Measurements from ENCODE around the gene FAM241B. TPM values are rescaled to one million over a fixed set of nuclear protein-coding genes. Genes with fewer than 3 reads are reported as not detected.

FAM241B gene
- total and polyA plus RNA-seq, 10 donors, result 0.77 to 3.2 (median 1.8) TPM

- no peak overlapping the region for H3K4me3 ChIP-seq
- DNase-seq, result peak; percentile 64
- H3K36me3 ChIP-seq, result no peaks in the 10 kb centered on the region
- 87 to 96% (median 93%) methylated on average over 10 to 14 of the region's 14 CpGs for WGBS, 5 donors
- peaks cover 0 to 19% (median 14%) of the 10 kb centered on the region in 6 donors for H3K4me1 ChIP-seq
- intact Hi-C loops (cut with DNase I; ENCODE audit: low total_unique reads), result no loop called here
- peaks cover 0 to 22% (median 15%) of the 10 kb centered on the region in 7 donors for H3K27me3 ChIP-seq (replicated peaks in 1 of 7)
- no peak for TF ChIP-seq POLR2A (IDR thresholded peaks at IDR 0.05)
- no peak for TF ChIP-seq CTCF (IDR thresholded peaks at IDR 0.05 in 8 of 11, conservative IDR thresholded peaks at IDR 0.05 in 3 of 11)
- TF ChIP-seq POLR2AphosphoS5 (IDR thresholded peaks at IDR 0.05), result no peak
- H3K9me3 ChIP-seq, result no peaks in the 10 kb centered on the region
- H3K27ac ChIP-seq, result no peak overlapping the region
These were observed 3.9 kb downstream of the FAM241B start for GRCh38 chr10:69633673-69634635.

GRCh38 chr10:69634759-69635425 is 4.8 kb downstream of the FAM241B start:
- TF ChIP-seq POLR2AphosphoS5 (IDR thresholded peaks at IDR 0.05) (no peak), CTCF (IDR thresholded peaks at IDR 0.05 in 8 of 11, conservative IDR thresholded peaks at IDR 0.05 in 3 of 11) (no peak), POLR2A (IDR thresholded peaks at IDR 0.05) (no peak)
- no peak overlapping the region for H3K4me3 ChIP-seq
- H3K36me3 ChIP-seq, result no peaks in the 10 kb centered on the region
- intact Hi-C loops (cut with DNase I; ENCODE audit: low total_unique reads), result no loop called here
- no peak overlapping the region for H3K27ac ChIP-seq
- 83 to 94% (median 89%) methylated on average over 5 to 9 of the region's 9 CpGs for WGBS, 5 donors
- H3K4me1 ChIP-seq, result peaks cover 0 to 14% (median 11%) of the 10 kb centered on the region in 6 donors
- H3K9me3 ChIP-seq, result no peaks in the 10 kb centered on the region
- H3K27me3 ChIP-seq (replicated peaks in 1 of 7), result peaks cover 0 to 18% (median 8%) of the 10 kb centered on the region in 7 donors
- DNase-seq, result peak; percentile 57

- Histone ChIP-seq H3K27ac (no peak overlapping the region), H3K27me3 (replicated peaks in 1 of 7) (peaks cover 0 to 18% (median under 1%) of the 10 kb centered on the region in 7 donors), H3K36me3 (no peaks in the 10 kb centered on the region), H3K4me1 (peaks cover 0 to 7% (median 3%) of the 10 kb centered on the region in 6 donors), H3K4me3 (no peak overlapping the region), H3K9me3 (no peaks in the 10 kb centered on the region)
- intact Hi-C loops (cut with DNase I; ENCODE audit: low total_unique reads), result no loop called here
- peak; percentile 65 for DNase-seq
- TF ChIP-seq CTCF (IDR thresholded peaks at IDR 0.05 in 8 of 11, conservative IDR thresholded peaks at IDR 0.05 in 3 of 11) (no peak), POLR2AphosphoS5 (IDR thresholded peaks at IDR 0.05) (no peak), POLR2A (IDR thresholded peaks at IDR 0.05) (no peak)
- WGBS, 5 donors, result 69 to 83% (median 74%) methylated on average over 11 to 13 of the region's 13 CpGs
These were observed 5.6 kb downstream of the FAM241B start for GRCh38 chr10:69635428-69636272.

All from spleen (tissue), 11 donors.